ENCODE measurements around the gene GNAO1. TPM values are rescaled to one million over a fixed set of nuclear protein-coding genes. Genes with fewer than 3 reads are reported as not detected.

The GNAO1 gene
- polyA plus RNA-seq, 1 donor from 2014 or later, result 31.5 TPM

DNA sequence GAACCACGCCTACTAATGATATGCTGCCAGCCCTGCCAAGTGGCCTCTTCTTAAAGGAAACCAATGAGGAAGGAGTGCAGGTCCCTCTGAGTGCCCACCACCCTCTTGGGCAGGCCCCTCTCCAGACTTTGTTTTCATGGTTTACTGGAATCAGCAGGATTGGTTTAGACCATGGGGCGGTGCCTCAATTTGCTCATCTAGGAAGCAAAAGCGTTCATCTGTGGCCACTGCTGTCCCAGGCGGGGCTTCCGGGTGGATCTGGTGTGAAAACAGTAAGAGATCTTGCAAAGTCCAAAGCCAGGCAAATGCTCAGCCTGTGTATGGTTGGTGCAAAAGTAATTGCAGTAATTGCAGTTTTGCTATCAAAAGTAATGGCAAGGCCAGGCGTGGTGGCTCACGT, 162.7 kb downstream of the GNAO1 start:
- no peaks in the 10 kb centered on the region for H3K9me3 ChIP-seq (ENCODE audit: low read length)
- H3K27ac ChIP-seq (ENCODE audit: low read length), result no peak overlapping the region
- H3K4me3 ChIP-seq (ENCODE audit: low read length), result no peak overlapping the region
- no peaks in the 10 kb centered on the region for H3K36me3 ChIP-seq (ENCODE audit: insufficient read depth, low read length)
- H3K4me2 ChIP-seq (ENCODE audit: low read length), result no peak overlapping the region
- H4K20me1 ChIP-seq (ENCODE audit: insufficient read depth), result no peaks in the 10 kb centered on the region
- no peaks in the 10 kb centered on the region for H3K9me2 ChIP-seq (ENCODE audit: insufficient read depth, low read length)
- H3F3A ChIP-seq (ENCODE audit: insufficient read depth, low read length, poor library complexity, severe bottlenecking), result no peaks in the 10 kb centered on the region
- no peak overlapping the region for H3K9ac ChIP-seq (ENCODE audit: low read length)
- H3K27me3 ChIP-seq (ENCODE audit: insufficient read depth, low read depth, low read length), result no peaks in the 10 kb centered on the region
- no peak overlapping the region for H2AFZ ChIP-seq (ENCODE audit: low read depth, low read length)
- TF ChIP-seq, protein P1, sequence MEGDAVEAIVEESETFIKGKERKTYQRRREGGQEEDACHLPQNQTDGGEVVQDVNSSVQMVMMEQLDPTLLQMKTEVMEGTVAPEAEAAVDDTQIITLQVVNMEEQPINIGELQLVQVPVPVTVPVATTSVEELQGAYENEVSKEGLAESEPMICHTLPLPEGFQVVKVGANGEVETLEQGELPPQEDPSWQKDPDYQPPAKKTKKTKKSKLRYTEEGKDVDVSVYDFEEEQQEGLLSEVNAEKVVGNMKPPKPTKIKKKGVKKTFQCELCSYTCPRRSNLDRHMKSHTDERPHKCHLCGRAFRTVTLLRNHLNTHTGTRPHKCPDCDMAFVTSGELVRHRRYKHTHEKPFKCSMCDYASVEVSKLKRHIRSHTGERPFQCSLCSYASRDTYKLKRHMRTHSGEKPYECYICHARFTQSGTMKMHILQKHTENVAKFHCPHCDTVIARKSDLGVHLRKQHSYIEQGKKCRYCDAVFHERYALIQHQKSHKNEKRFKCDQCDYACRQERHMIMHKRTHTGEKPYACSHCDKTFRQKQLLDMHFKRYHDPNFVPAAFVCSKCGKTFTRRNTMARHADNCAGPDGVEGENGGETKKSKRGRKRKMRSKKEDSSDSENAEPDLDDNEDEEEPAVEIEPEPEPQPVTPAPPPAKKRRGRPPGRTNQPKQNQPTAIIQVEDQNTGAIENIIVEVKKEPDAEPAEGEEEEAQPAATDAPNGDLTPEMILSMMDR (IDR thresholded peaks at IDR 0.05; ENCODE audit: poor library complexity, severe bottlenecking), result no peak
- no peak for TF ChIP-seq EZH2 (IDR thresholded peaks at IDR 0.05; ENCODE audit: borderline replicate concordance, insufficient read depth, low read length, poor library complexity, severe bottlenecking)
- TF ChIP-seq MXI1 (conservative IDR thresholded peaks at IDR 0.05; ENCODE audit: poor library complexity, severe bottlenecking), result no peak
- no peak for TF ChIP-seq SMC3 (conservative IDR thresholded peaks at IDR 0.05; ENCODE audit: poor library complexity)
- TF ChIP-seq TAF1 (IDR thresholded peaks at IDR 0.05; ENCODE audit: low read depth), result no peak
- no peak for TF ChIP-seq EP300 (conservative IDR thresholded peaks at IDR 0.05; ENCODE audit: poor library complexity, severe bottlenecking)
- no peak for TF ChIP-seq RAD21 (conservative IDR thresholded peaks at IDR 0.05)
- TF ChIP-seq, protein P2, sequence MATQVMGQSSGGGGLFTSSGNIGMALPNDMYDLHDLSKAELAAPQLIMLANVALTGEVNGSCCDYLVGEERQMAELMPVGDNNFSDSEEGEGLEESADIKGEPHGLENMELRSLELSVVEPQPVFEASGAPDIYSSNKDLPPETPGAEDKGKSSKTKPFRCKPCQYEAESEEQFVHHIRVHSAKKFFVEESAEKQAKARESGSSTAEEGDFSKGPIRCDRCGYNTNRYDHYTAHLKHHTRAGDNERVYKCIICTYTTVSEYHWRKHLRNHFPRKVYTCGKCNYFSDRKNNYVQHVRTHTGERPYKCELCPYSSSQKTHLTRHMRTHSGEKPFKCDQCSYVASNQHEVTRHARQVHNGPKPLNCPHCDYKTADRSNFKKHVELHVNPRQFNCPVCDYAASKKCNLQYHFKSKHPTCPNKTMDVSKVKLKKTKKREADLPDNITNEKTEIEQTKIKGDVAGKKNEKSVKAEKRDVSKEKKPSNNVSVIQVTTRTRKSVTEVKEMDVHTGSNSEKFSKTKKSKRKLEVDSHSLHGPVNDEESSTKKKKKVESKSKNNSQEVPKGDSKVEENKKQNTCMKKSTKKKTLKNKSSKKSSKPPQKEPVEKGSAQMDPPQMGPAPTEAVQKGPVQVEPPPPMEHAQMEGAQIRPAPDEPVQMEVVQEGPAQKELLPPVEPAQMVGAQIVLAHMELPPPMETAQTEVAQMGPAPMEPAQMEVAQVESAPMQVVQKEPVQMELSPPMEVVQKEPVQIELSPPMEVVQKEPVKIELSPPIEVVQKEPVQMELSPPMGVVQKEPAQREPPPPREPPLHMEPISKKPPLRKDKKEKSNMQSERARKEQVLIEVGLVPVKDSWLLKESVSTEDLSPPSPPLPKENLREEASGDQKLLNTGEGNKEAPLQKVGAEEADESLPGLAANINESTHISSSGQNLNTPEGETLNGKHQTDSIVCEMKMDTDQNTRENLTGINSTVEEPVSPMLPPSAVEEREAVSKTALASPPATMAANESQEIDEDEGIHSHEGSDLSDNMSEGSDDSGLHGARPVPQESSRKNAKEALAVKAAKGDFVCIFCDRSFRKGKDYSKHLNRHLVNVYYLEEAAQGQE (IDR thresholded peaks at IDR 0.05; ENCODE audit: borderline replicate concordance), result no peak
- TF ChIP-seq POLR2AphosphoS5 (IDR thresholded peaks at IDR 0.05), result no peak
- no peaks in the 10 kb centered on the region for H3K79me2 ChIP-seq (replicated peaks; ENCODE audit: insufficient read depth, low read length)

DNA sequence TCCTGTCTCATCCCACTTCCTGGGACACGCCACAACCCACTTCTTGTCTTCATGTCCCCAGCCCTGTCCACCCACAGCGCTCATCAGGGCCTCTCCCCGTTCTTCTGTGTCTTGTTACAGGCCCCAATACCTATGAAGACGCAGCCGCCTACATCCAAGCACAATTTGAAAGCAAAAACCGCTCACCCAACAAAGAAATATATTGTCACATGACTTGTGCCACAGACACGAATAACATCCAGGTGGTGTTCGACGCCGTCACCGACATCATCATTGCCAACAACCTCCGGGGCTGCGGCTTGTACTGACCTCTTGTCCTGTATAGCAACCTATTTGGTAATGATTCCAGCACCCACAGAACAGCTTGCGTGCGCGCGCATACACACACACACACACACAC, 163.5 kb downstream of the GNAO1 start:
- Histone ChIP-seq H3K27ac (ENCODE audit: low read length) (no peak overlapping the region), H3K27me3 (ENCODE audit: insufficient read depth, low read depth, low read length) (no peaks in the 10 kb centered on the region), H3K36me3 (ENCODE audit: insufficient read depth, low read length) (no peaks in the 10 kb centered on the region), H4K20me1 (ENCODE audit: insufficient read depth) (no peaks in the 10 kb centered on the region), H3K79me2 (replicated peaks; ENCODE audit: insufficient read depth, low read length) (no peaks in the 10 kb centered on the region), H3F3A (ENCODE audit: insufficient read depth, low read length, poor library complexity, severe bottlenecking) (no peaks in the 10 kb centered on the region), H3K9ac (ENCODE audit: low read length) (no peak overlapping the region), H2AFZ (ENCODE audit: low read depth, low read length) (no peak overlapping the region), H3K9me3 (ENCODE audit: low read length) (no peaks in the 10 kb centered on the region), H3K9me2 (ENCODE audit: insufficient read depth, low read length) (no peaks in the 10 kb centered on the region), H3K4me3 (ENCODE audit: low read length) (no peak overlapping the region), H3K4me2 (ENCODE audit: low read length) (no peak overlapping the region)
- TF ChIP-seq, protein P1 (IDR thresholded peaks at IDR 0.05; ENCODE audit: poor library complexity, severe bottlenecking), result no peak
- TF ChIP-seq EZH2 (IDR thresholded peaks at IDR 0.05; ENCODE audit: borderline replicate concordance, insufficient read depth, low read length, poor library complexity, severe bottlenecking) (no peak), MXI1 (conservative IDR thresholded peaks at IDR 0.05; ENCODE audit: poor library complexity, severe bottlenecking) (no peak)
